G401.6 (cell line): ENCODE data around the gene TNP2.

Experiments
- FAIRE-seq: peaks from 2 replicates; lab custom pipeline; 2012; peaks lifted over from hg19 to GRCh38; lab: Jason Lieb, UNC

TNP2 gene

GRCh38 chr16:11276896-11277593 lies 7.9 kb upstream of the TNP2 start:
- FAIRE-seq = no peak

GRCh38 chr16:11276143-11276895 lies 7.2 kb upstream of the TNP2 start, which contains the start of gene PRM2:
Gene PRM2 (minus strand): TSS chr16:11276480. CDS start chr16:11276370, 110 bp downstream.
- FAIRE-seq = no peak

- FAIRE-seq = no peak
Measured at GRCh38 chr16:11274964-11275363, 5.8 kb upstream of the TNP2 start.

DNA sequence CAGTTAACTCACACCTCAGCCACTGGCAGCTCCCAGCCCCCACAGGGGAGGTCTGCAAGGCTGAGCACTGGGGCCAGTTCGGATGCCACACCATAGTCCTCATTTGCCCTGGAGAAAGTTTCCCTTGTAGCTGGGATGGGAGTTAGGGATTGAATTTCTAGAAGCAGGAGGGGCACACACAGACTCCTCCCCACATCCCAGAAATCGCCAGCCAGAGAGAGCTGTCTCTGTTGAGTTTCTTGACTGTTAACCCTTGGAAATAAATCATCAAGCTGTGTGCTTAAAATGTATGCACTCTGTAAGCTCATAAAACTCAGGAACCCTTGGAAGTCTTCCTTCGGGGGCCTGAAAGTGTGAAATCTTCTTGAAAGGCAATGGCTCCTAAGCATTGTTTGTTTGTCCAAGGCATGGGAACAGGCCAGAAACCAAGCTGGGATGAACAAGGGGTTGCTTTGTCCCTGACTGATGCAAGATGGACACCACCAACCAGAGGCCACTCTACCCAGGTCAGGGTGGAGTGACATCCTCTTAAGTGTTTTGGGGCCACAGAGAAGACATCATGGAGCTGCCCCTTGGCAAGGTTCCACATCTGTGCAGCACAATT lies 4.7 kb upstream of the TNP2 start:
- FAIRE-seq = no peak

DNA sequence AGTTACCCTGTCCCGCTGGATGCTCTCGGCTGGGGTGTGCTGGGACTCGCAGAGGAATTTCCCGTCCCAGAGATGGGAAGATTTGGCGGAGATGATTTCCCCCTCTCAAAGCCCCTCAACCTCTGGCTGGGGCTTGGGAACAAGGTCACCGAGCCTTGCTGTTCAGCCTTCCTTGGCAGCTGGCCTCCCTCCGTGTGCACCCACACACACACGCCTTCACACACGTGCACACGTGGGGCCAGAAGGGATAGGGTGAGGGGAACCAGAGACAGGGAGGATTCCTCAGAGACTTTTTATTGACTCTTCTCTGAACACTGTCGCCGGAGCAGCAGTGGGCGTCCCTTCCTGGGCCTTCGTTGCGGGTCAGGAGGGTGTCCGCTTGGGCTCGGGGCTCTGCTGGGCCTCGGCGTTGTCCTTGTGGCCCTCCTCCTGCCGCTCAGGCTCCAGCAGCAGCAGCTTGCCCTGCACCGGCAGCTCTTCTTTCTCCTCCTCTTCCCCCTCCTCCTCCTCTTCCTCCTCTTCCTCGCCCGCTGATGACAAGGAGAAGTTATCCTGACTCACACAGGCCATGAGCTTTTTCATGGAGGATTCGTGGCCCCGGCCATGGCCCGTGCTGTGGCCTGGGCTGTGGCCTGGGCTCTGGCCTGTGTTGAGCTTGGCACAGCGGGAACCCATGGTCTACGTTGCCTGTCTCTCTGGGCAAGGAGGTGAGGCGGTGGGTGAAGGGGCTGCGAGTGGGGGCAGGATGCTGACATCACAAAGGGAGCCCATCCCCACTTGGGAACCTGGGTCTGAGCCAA lies 4.0 kb upstream of the TNP2 start, which contains the start of gene PRM3:
PRM3 (minus strand) TSS at position 709 of the 800 bp plus-strand sequence; CDS start at position 675, 34 bp downstream.
- no peak for FAIRE-seq

DNA sequence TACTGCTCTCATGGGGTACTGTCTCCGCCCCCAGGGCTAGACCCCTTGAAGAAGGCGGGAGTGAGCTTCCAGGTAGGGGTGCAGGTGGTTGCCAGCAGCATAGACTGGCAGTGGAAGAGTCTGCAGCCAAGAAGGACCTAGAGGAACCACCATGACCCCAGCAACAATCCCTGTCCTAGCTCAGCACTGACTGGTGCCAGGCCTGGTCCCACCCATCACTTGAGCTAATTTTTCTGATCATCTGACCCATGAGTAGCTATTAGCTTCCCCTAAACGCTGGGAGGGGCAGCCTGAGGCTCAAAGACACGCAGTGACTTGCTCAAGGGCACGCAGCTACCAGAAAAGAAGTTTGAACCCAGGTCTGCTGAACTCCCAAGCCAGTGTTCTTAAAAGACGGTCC lies 3.4 kb upstream of the TNP2 start:
- FAIRE-seq = no peak

GRCh38 chr16:11271610-11272009 lies 2.5 kb upstream of the TNP2 start:
- no peak for FAIRE-seq

DNA sequence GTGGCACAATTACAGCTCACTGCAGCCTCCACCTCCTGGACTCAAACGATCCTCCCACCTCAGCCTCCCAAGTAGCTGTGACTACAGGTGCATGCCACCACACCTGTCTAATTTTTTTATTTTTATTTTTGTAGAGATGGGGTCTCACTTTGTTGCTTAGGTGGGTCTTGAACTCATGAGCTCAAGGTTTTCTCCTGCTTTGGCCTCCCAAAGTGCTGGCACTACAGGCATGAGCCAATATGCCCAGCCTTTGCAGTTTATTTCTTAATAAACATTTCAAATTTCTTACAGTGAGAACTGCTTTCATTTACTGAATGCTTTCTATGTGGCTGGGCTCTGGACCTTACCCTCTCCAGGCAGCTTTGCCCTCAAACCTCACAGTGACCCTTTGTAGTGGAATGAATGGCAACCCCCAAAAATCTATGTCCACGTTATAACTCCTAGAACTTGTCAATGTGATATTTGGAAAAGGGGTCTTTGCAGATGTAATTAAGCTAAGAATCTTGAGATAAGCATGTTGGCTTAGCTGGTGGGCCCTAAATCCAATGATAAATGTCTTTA lies 1.6 kb upstream of the TNP2 start:
- no peak for FAIRE-seq

- FAIRE-seq = no peak
Measured at GRCh38 chr16:11265124-11265523, 4.0 kb downstream of the TNP2 start.

GRCh38 chr16:11264155-11264832 lies 4.8 kb downstream of the TNP2 start:
- FAIRE-seq = no peak

DNA sequence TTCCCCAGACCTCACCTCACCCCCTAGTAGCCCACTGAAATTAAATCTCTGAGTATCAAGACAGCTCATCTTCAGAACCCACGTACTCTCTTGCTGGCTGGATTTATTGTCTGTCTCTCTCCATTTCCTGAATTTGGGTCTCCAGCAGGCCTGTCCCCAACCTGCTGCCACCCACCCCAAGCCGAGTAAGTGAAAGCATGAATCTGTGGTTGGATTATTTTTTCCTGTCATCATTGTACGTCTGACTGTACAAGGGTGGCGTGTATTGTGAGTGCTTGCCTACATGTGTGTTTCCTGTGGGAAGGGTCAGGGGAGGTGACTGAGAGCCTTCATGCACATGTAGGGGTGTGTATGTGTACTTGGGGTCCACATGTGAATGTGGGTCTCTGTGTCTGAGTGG lies 5.4 kb downstream of the TNP2 start:
- no peak for FAIRE-seq

GRCh38 chr16:11262915-11263314 lies 6.2 kb downstream of the TNP2 start:
- no peak for FAIRE-seq

- FAIRE-seq = no peak
Measured at GRCh38 chr16:11260596-11260966, 8.5 kb downstream of the TNP2 start.

DNA sequence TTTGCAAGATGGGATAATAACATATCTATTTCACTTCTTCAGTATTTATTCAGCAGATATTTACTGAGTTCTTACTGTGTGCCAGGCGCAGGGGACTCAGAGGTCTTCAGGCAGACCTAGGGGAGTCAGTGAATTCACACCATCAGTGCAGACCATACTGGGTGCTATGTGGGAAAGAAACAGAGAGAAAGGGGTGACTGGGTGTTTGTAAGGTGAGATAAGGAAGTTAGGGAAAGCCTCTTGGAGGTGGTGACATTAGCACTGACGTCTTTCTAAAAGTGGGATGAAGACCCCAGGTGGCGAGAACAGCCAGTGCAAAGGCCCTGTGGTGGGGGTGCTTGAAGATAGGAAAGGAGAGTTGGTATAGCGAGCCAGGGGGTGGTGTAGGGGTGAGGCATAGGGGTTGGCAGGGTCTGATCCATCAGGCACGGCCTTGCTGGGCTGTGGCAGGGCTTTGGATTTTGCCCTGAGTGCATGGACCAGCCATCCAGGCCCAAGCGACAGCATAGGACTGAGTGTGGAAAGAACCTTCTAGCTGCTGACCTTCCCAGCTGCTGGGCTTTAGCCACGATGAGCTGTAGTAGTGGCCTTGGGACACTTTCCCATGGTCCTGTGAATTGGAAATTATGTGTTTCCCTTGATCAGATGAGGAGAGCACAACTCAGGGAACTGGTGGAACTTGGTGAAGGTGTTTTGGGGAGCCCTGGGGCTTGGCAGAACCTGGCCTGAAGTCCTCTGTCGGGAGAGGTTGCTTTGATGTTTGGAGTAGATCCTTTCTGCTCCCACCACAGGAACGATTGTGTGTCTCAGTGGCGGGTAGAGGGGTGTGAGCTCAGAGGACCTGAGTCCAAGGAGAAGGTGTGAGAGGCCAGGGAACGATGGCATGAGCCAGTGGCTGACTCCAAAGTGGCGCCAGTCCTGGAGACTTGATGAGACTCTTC lies 9.2 kb downstream of the TNP2 start:
- FAIRE-seq = no peak

GRCh38 chr16:11258553-11259492 lies 10.3 kb downstream of the TNP2 start:
- no peak for FAIRE-seq

GRCh38 chr16:11257131-11257938 lies 11.8 kb downstream of the TNP2 start:
- peak; percentile 41 for FAIRE-seq

- FAIRE-seq = no peak
Measured at GRCh38 chr16:11256661-11257130, 12.4 kb downstream of the TNP2 start.
